ENCODE data around the gene CHRM4.
A peak's percentile ranks its signal among the peaks of the same experiment; 100 is the strongest.

The CHRM4 gene

GRCh38 chr11:46367244-46367915 lies 24.2 kb downstream of the CHRM4 start:
- peaks cover 56% of the 10 kb centered on the region for H4K20me1 ChIP-seq (ENCODE audit: insufficient read depth, low read length, poor library complexity, severe bottlenecking)
- H3K27me3 ChIP-seq (ENCODE audit: insufficient read depth, low read length, poor library complexity, severe bottlenecking): no peaks in the 10 kb centered on the region
- peaks cover 60% of the 10 kb centered on the region for H3K79me2 ChIP-seq (ENCODE audit: insufficient read depth, low read length)
- no peaks in the 10 kb centered on the region for H3K9me2 ChIP-seq (replicated peaks; ENCODE audit: low read depth, low read length)
- H2AFZ ChIP-seq (ENCODE audit: low read length): no peak overlapping the region
- no peak overlapping the region for H3K4me3 ChIP-seq (ENCODE audit: low read length, poor library complexity, severe bottlenecking)
- TF ChIP-seq EZH2phosphoT487 (IDR thresholded peaks at IDR 0.05; ENCODE audit: borderline replicate concordance): no peak
- peak; percentile 68 for TF ChIP-seq CTCF (conservative IDR thresholded peaks at IDR 0.05; ENCODE audit: low read length)
- no peaks in the 10 kb centered on the region for H3F3A ChIP-seq (ENCODE audit: low read depth)
- H3K4me2 ChIP-seq (ENCODE audit: low read depth, low read length, poor library complexity, severe bottlenecking): no peak overlapping the region
- H3K36me3 ChIP-seq (ENCODE audit: insufficient read depth, low read length): peaks cover 66% of the 10 kb centered on the region; the same call in 1 of the 2 replicates
- H3K9ac ChIP-seq (ENCODE audit: low read depth, low read length, poor library complexity, severe bottlenecking): no peak overlapping the region
- peaks cover 14% of the 10 kb centered on the region for H3K4me1 ChIP-seq (ENCODE audit: insufficient read depth, low read length, poor library complexity, severe bottlenecking)
- H3K9me3 ChIP-seq (ENCODE audit: insufficient read depth, low read depth, low read length): no peaks in the 10 kb centered on the region

DNA sequence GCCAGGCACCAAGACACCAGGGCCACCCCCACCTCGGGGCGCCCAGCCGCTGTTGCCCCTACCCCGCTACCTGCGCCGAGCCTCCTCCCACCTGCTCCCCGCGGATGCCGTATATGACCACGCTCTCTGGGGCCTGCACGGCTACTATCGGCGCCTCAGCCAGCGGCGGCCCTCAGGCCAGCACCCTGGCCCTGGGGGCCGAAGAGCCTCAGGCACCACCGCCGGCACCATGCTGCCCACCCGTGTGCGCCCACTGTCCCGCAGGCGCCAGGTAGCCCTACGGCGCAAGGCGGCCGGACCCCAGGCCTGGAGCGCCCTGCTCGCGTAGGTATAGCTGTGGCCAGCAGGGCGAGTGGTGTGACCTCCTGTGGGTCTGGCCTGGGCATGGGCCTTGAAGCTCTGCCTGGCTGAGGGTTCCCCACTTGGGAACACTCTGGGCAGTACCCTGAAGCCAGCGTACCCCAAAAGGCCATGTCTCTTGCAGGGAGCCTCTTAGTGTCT lies 24.9 kb downstream of the CHRM4 start:
- Histone ChIP-seq H3K27me3 (ENCODE audit: insufficient read depth, low read length, poor library complexity, severe bottlenecking) (no peaks in the 10 kb centered on the region), H3K9me3 (ENCODE audit: insufficient read depth, low read depth, low read length) (no peaks in the 10 kb centered on the region), H3K4me3 (ENCODE audit: low read length, poor library complexity, severe bottlenecking) (no peak overlapping the region), H3K4me1 (ENCODE audit: insufficient read depth, low read length, poor library complexity, severe bottlenecking) (peaks cover 21% of the 10 kb centered on the region), H3F3A (ENCODE audit: low read depth) (no peaks in the 10 kb centered on the region), H3K9ac (ENCODE audit: low read depth, low read length, poor library complexity, severe bottlenecking) (no peak overlapping the region), H4K20me1 (ENCODE audit: insufficient read depth, low read length, poor library complexity, severe bottlenecking) (peaks cover 63% of the 10 kb centered on the region), H3K79me2 (ENCODE audit: insufficient read depth, low read length) (peaks cover 67% of the 10 kb centered on the region), H3K36me3 (ENCODE audit: insufficient read depth, low read length) (peaks cover 59% of the 10 kb centered on the region; the same call in 1 of the 2 replicates), H2AFZ (ENCODE audit: low read length) (no peak overlapping the region), H3K9me2 (replicated peaks; ENCODE audit: low read depth, low read length) (no peaks in the 10 kb centered on the region), H3K4me2 (ENCODE audit: low read depth, low read length, poor library complexity, severe bottlenecking) (no peak overlapping the region)
- no peak for TF ChIP-seq EZH2phosphoT487 (IDR thresholded peaks at IDR 0.05; ENCODE audit: borderline replicate concordance)
- TF ChIP-seq CTCF (conservative IDR thresholded peaks at IDR 0.05; ENCODE audit: low read length): no peak

DNA sequence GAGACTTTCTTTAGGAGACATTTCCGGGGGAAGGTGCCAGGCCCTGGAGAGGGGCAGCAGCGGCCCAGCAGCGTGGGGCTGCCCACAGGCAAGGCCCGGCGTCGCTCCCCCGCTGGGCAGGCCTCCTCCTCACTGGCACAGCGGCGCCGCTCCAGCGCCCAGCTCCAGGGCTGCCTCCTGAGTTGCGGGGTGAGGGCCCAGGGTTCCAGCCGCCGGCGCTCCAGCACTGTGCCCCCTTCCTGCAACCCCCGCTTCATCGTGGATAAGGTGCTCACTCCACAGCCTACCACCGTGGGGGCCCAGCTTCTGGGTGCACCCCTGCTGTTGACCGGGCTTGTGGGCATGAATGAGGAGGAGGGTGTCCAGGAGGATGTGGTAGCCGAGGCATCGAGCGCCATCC lies 25.3 kb downstream of the CHRM4 start:
- H3K9me2 ChIP-seq (replicated peaks; ENCODE audit: low read depth, low read length): no peaks in the 10 kb centered on the region
- peaks cover 71% of the 10 kb centered on the region for H3K79me2 ChIP-seq (ENCODE audit: insufficient read depth, low read length)
- H2AFZ ChIP-seq (ENCODE audit: low read length): no peak overlapping the region
- TF ChIP-seq EZH2phosphoT487 (IDR thresholded peaks at IDR 0.05; ENCODE audit: borderline replicate concordance): no peak
- no peak for TF ChIP-seq CTCF (conservative IDR thresholded peaks at IDR 0.05; ENCODE audit: low read length)
- no peak overlapping the region for H3K9ac ChIP-seq (ENCODE audit: low read depth, low read length, poor library complexity, severe bottlenecking)
- H3K36me3 ChIP-seq (ENCODE audit: insufficient read depth, low read length): peaks cover 55% of the 10 kb centered on the region; the same call in 1 of the 2 replicates
- peaks cover 66% of the 10 kb centered on the region for H4K20me1 ChIP-seq (ENCODE audit: insufficient read depth, low read length, poor library complexity, severe bottlenecking)
- no peaks in the 10 kb centered on the region for H3K9me3 ChIP-seq (ENCODE audit: insufficient read depth, low read depth, low read length)
- no peaks in the 10 kb centered on the region for H3K27me3 ChIP-seq (ENCODE audit: insufficient read depth, low read length, poor library complexity, severe bottlenecking)
- no peaks in the 10 kb centered on the region for H3F3A ChIP-seq (ENCODE audit: low read depth)
- peaks cover 24% of the 10 kb centered on the region for H3K4me1 ChIP-seq (ENCODE audit: insufficient read depth, low read length, poor library complexity, severe bottlenecking)
- H3K4me2 ChIP-seq (ENCODE audit: low read depth, low read length, poor library complexity, severe bottlenecking): no peak overlapping the region
- no peak overlapping the region for H3K4me3 ChIP-seq (ENCODE audit: low read length, poor library complexity, severe bottlenecking)
